ENCODE data around the gene UNKL.
A peak's percentile ranks its signal among the peaks of the same experiment; 100 is the strongest.
"Not testable (repeated sequence)": the region's sequence is repeated elsewhere in the genome, so short reads cannot be mapped to it uniquely, and the experiment has no call there.

UNKL gene

DNA sequence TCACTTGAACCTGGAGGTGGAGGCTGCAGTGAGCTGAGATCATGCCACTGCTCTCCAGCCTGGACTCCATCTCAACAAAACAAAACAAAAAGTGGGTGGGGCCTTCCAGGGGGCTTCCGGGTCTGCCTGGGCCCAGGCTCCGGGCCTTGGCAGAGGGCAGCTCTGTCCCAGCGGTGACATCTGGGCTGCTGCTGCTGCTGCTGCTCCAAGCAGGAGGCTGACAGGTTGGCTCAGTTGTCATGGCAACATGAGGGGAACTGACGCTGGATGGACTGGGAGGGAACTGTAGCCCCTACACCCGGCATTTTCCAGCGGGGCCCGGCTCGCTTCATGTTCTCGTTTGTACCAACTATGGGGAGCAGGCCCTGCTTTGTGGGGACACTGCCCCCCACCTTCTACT, 77.0 kb downstream of the UNKL start:
- DNase-seq (ENCODE audit: low spot score in 2 of 2), result no peak
- H3K27me3 ChIP-seq (ENCODE audit: low read depth), result peaks cover 57% of the 10 kb centered on the region
- H3K9me3 ChIP-seq, result no peaks in the 10 kb centered on the region
- H3K36me3 ChIP-seq (replicated peaks), result no peaks in the 10 kb centered on the region
- in situ Hi-C loops (cut with MboI; ENCODE audit: low sequenced_read_pairs), result no loop called here
- H3K4me3 ChIP-seq, result no peak overlapping the region
- H3K4me1 ChIP-seq, result peaks cover 2% of the 10 kb centered on the region; the same call in 1 of the 2 replicates

DNA sequence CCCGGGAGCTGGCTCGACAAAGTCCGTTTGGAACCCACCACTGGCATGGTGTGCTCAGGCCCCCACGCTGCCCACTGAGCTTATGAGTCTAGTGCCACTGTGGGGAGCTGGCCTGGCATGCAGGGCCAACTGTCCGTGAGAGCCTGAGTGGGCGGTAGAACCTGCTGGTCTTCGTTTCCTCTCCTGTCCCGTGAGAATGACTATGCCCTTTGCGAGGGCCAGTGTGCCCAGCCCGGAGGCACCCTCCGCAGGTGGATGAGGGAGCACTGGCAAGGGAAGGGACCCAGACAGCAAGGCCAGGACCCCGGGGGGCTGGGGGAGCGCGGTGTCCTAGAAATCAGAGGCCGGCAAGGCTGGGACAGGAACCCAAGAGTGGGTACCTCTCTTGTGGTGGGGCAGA, 77.9 kb downstream of the UNKL start:
- Histone ChIP-seq H3K4me1 (no peaks in the 10 kb centered on the region), H3K9me3 (no peaks in the 10 kb centered on the region), H3K27me3 (ENCODE audit: low read depth) (peaks cover 66% of the 10 kb centered on the region), H3K4me3 (no peak overlapping the region), H3K36me3 (replicated peaks) (no peaks in the 10 kb centered on the region)
- in situ Hi-C loops (cut with MboI; ENCODE audit: low sequenced_read_pairs), result no loop called here
- DNase-seq (ENCODE audit: low spot score in 2 of 2), result no peak

DNA sequence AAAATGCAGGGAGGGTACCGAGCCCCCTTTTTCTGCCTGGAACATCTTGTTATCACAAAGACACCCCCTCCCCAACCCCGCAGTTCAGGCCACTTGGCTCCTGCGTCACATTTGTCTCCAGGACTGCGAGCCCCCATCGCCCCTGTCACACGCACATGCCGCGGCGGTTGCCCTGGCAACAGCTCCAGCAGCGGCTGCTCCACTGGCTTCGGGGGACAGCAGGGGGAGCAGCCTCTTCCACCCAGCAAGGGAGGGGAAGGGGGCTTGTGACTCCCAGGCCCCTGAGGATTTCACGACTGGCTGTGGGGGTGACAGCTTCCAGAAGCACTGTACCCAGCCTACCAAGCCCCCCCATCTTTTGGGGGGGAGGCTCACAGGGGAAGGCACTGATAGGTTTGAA, 78.5 kb downstream of the UNKL start:
- in situ Hi-C loops (cut with MboI; ENCODE audit: low sequenced_read_pairs), result no loop called here

DNA sequence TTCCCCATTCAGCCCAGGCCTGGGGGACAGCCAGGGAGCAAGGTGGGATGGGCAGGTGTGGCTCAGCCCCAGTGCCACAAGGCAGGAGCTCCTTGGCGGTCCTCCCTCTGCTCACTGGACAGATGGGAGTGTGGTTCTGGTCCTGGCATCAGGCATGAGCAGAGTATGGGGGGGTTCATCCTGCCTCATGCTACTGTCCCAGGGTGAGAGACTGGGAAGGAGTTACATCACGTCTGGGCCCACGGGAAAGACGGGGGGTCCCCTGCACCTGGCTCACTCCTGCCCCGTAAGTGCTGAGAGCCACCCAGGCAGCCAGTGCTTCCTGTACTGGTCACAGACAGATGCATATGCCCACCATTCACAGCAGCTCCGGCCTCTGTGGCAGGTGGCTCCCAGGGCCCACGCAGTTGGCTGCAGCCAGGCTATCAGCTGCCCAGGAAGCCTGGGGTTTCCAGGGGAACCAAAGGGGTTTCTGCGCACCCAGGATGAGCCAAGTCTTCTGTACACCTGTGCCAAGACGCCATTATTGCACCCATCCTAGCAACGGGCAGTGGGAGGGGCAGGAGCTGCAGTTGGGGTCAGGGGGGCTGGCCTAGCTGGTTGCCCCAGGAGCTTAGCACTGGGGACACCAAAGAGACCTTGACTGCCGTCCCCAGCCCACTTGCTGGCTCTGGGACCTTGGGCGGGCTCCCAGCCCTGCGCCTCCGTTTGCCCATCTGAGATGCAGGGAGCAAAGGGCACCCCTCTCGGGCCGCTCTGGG, 79.1 kb downstream of the UNKL start:
- H3K27me3 ChIP-seq (ENCODE audit: low read depth), result peaks cover 68% of the 10 kb centered on the region
- H3K36me3 ChIP-seq (replicated peaks), result no peaks in the 10 kb centered on the region
- in situ Hi-C loops (cut with MboI; ENCODE audit: low sequenced_read_pairs), result no loop called here
- H3K9me3 ChIP-seq, result peaks cover 2% of the 10 kb centered on the region; the same call in 1 of the 2 replicates
- H3K4me3 ChIP-seq, result no peak overlapping the region
- no peaks in the 10 kb centered on the region for H3K4me1 ChIP-seq
- DNase-seq (ENCODE audit: low spot score in 2 of 2), result no peak

More for the DNA sequence above, 78.5 kb downstream of the UNKL start:
- Histone ChIP-seq H3K4me3 (no peak overlapping the region), H3K4me1 (no peaks in the 10 kb centered on the region), H3K27me3 (ENCODE audit: low read depth) (peaks cover 68% of the 10 kb centered on the region), H3K9me3 (no peaks in the 10 kb centered on the region), H3K36me3 (replicated peaks) (no peaks in the 10 kb centered on the region)
- no peak for DNase-seq (ENCODE audit: low spot score in 2 of 2)

DNA sequence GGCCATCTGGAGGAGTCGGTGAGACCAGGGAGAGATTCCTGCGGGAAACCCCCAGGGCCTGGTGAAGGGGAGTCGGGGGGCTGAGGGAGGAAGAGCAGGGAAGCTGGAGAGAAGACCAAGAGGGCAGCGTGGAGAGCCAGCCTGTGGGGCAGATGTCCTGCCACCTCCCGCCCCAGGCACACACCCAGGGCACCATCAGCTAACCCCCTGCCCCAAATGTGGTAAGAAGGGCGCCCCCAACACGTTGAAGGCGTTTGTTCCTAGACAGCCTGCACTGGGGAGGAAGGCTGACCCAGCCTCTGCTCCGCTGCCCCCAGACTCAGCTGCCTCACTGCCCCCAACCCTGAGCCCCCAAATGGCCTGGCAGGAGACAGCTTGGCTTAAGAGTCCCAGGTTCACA, 79.8 kb downstream of the UNKL start:
- in situ Hi-C loops (cut with MboI; ENCODE audit: low sequenced_read_pairs), result no loop called here
- H3K27me3 ChIP-seq (ENCODE audit: low read depth), result peaks cover 68% of the 10 kb centered on the region
- peaks cover 5% of the 10 kb centered on the region; the same call in 1 of the 2 replicates for H3K9me3 ChIP-seq
- no peaks in the 10 kb centered on the region for H3K36me3 ChIP-seq (replicated peaks)
- DNase-seq (ENCODE audit: low spot score in 2 of 2), result no peak
- H3K4me1 ChIP-seq, result no peaks in the 10 kb centered on the region
- H3K4me3 ChIP-seq, result no peak overlapping the region

DNA sequence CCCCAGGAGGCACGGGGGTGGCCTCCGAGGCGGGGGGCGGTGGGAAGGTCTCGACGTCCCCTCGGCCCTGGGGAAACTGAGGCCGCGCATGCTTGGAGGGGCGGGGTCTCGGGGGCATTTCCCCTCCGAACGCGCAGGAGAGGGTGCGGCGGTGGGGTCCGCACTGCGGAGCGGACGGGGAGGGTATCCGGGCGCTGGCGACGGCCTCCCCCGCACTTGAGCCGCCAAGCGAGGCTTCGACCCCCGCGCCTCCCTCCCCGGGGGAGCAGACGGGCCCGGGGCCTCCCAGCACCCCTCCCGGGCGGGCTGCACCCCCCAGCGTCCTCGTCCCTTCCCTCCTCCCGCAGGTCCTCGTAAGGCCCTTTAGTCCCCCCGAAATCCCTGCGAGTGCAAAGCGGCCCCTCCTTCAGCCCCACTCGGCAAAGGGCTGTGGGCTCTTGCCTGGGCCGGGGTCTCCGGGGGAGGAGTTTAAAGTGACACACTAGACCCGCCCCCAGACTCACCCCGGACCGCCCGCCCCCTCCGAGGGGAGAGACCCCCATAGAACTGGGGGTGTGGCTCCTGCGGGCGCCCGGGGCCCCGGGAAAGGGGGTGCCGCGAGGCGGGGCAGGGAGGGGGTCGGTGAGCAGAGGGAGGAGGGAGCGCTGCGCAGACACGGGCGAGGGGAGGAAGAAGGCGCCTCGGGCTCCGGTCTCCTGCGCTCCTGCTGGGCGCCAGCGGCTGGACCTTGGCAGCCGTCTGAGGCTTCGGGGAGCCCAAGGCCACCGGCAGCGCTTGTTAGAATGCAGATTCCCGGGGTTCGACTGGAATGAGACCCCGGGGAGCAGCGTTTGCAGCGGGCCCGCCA, 80.4 kb downstream of the UNKL start:
- peaks cover 67% of the 10 kb centered on the region for H3K27me3 ChIP-seq (ENCODE audit: low read depth)
- in situ Hi-C loops (cut with MboI; ENCODE audit: low sequenced_read_pairs), result no loop called here
- H3K4me3 ChIP-seq, result peak overlapping the region; percentile 14
- no peaks in the 10 kb centered on the region for H3K4me1 ChIP-seq
- H3K36me3 ChIP-seq (replicated peaks), result no peaks in the 10 kb centered on the region
- no peak for DNase-seq (ENCODE audit: low spot score in 2 of 2)
- peaks cover 5% of the 10 kb centered on the region; the same call in 1 of the 2 replicates for H3K9me3 ChIP-seq

DNA sequence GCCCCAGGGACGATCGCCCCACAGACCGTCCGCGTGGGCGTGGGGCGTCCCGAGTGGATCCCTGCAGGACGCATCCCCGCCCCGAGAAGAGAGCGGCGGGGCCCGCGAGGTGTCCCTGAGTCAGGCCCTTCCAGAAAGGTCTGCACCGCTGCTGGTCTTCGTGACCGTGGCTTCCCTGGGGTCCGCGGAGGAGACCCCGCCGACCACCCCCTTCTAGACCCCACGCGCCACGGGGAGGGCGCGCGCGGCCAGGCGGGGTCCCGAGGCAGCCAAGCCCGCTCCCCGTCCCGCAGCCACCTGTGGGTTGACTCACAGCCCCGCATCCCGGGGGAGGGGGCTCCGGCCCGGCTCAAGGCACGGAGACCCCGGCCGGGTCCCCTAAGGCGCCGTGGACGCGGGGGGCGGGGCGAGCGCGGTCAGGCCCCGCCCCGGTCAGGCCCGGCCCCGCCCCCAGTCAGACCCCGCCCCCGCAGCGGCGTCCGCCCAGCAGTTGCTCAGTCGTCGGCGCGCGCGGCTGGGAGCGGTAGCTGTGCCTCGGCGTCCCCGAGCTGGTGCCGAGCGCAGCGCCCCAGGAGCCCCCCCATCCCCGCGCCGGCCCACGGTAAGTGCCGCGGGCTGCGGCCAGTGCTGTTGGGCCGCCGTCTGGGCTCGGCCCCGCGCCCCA, 81.2 kb downstream of the UNKL start, which contains the start of gene BAIAP3:
TSS of gene BAIAP3 (plus strand) at position 497 of the 664 bp plus-strand sequence. CDS start 4,905 bp downstream, outside the sequence.
- Histone ChIP-seq H3K4me3 (peak within 1 kb of the TSS; percentile 14), H3K4me1 (no peaks in the 10 kb centered on the region), H3K9me3 (peaks cover 5% of the 10 kb centered on the region; the same call in 1 of the 2 replicates), H3K36me3 (replicated peaks) (no peaks in the 10 kb centered on the region), H3K27me3 (ENCODE audit: low read depth) (peaks cover 60% of the 10 kb centered on the region)
- DNase-seq (ENCODE audit: low spot score in 2 of 2), result peak in 1 of 2 experiments; percentile 70
- in situ Hi-C loops (cut with MboI; ENCODE audit: low sequenced_read_pairs), result no loop called here

DNA sequence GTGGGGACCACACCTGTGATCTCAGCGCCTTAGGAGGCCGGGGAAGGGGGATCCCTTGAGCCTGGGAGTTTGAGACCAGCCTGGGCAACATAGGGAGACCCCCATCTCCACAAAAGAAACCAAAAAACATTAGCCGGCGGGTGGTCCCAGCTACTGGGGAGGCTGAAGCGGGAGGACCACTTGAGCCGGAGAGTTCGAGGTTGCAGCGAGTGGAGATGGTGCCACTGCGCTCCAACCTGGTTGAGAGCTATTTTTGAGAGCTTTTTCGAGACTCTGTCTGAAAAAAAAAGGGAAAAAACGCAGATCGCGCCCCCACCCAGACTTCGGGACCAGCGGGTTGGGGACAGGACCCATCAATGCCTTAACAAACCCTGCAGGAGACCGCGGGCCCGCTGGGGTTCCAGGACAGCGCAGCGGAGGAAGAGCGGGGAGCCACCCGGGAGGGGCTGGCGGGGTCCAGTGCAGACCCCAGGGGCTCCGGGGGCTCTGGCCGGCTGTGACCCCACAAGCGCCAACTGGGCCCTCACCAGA, 81.8 kb downstream of the UNKL start:
- no peak overlapping the region for H3K4me3 ChIP-seq
- DNase-seq (ENCODE audit: low spot score in 2 of 2), result no peak
- no peaks in the 10 kb centered on the region for H3K4me1 ChIP-seq
- in situ Hi-C loops (cut with MboI; ENCODE audit: low sequenced_read_pairs), result no loop called here
- H3K36me3 ChIP-seq (replicated peaks), result no peaks in the 10 kb centered on the region
- H3K9me3 ChIP-seq, result peaks cover 5% of the 10 kb centered on the region; the same call in 1 of the 2 replicates
- H3K27me3 ChIP-seq (ENCODE audit: low read depth), result peaks cover 58% of the 10 kb centered on the region

DNA sequence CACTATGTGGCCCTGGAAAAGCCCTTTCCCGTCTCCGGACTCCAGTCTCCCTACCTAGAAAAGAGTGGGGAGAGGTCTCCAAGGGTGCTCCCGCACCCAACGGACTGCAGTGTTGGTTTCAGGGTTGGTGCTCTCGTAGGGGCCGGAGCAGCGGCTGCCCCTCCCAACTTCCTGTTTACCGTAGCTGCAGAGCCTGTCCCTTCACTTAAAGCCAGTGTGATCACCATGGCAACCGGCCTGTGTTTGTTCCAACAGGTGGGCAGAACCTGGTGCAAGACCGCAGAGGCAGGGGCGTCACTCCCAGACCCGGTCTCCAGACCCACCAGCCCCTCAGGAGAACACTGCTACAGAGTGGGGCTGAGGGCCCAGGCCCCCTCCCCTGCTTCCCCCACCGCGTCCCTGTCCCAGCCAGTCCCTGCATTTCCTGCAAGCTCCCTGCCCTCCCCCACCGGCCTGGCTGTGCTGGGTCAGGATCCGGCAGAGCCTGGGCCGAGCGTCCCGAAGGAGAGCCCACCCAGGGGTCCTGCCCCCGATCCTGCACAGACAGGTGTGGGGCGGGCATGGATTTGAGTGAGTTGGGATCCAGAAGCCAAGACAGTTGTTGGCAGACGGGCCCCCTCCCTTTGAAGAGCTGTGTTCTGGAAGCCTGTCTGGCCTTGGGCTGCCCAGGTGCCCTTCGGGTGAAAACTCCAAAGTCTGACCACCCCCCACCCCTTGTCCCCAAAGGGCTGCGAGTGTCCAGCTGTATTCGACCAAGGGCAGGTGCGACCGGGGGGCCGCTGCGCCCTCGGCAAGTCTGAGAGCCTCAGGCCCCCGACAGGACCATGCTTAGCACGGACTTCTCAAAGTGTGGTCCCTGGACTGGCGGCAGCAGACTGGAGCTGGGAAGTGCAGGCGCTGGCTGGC, 82.5 kb downstream of the UNKL start:
- DNase-seq (ENCODE audit: low spot score in 2 of 2), result peak in 1 of 2 experiments; percentile 74
- Histone ChIP-seq H3K36me3 (replicated peaks) (no peaks in the 10 kb centered on the region), H3K27me3 (ENCODE audit: low read depth) (peaks cover 54% of the 10 kb centered on the region), H3K9me3 (peaks cover 5% of the 10 kb centered on the region; the same call in 1 of the 2 replicates), H3K4me3 (no peak overlapping the region), H3K4me1 (no peaks in the 10 kb centered on the region)
- in situ Hi-C loops (cut with MboI; ENCODE audit: low sequenced_read_pairs), result no loop called here

DNA sequence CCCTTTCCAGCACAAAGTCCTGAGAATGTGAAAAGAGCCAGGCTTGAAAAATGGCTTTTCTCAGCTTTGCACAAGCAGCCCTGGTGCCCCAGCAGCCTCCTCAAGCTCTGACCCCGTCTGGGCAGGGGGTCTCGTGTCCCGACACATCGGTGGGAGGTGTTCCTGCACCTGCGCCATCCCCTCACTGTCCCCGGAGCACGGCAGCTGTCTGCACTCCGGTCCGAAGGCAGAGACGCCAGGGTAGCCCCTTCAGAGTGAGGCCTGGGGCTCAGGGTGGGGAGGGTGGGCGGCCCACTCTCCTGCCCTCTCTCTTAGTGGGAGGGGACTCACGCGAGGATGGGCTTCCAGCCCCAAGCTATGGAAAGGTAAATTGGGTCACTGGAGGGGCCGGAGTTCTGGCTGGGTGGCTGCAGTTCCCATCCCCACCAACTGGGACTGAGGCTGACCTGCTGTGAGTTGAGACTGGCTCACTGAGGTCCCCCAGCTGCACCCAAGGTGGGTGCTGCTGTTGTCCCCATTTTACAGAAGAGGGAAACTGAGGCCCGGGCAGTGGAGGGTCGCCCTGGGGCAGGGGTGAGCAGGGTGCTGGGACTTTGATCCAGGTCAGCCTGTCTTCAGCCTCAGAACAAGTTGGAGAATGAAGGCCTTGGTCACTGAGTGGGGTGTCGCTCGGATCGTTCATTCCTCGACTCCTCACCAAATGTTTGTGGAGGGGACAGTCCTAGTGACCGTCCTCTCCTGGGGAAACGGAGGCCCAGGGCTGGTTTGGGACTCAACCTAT, 83.4 kb downstream of the UNKL start:
- Histone ChIP-seq H3K36me3 (replicated peaks) (no peaks in the 10 kb centered on the region), H3K27me3 (ENCODE audit: low read depth) (peaks cover 45% of the 10 kb centered on the region), H3K4me1 (no peaks in the 10 kb centered on the region), H3K4me3 (no peak overlapping the region), H3K9me3 (peaks cover 5% of the 10 kb centered on the region; the same call in 1 of the 2 replicates)
- no peak for DNase-seq (ENCODE audit: low spot score in 2 of 2)
- in situ Hi-C loops (cut with MboI; ENCODE audit: low sequenced_read_pairs), result no loop called here

DNA sequence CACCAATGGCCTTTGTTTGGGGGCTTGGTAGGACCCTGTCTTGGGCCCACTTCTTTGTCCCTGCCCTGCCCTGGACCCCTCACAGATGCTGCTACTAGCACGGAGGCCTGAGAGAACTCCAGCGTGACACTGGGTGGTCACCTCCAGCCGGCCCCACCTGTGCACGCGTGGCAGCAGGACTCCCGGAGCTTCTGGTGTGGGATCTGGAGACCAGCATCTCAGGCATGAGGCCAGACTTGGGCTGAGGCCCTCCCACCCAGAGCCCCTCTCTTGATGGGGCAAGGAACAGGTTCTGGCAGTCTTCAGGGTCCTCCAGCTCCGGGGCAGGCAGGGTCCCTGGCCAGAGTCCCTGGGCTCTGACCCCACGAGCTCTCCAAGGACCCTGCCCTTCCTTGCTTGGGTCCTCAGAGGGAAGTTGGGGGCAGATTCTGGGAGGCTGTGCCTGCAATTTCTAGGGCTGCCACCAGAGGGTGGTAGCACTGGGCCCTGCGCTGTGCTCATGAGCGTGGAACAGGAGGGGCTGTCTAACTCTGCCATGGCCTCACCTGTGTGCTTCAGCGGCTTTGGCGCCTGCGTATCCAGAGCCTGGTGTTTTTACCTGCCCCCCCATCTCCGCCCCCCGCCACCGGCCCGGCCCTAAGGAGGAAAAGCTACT, 84.1 kb downstream of the UNKL start:
- Histone ChIP-seq H3K9me3 (peaks cover 5% of the 10 kb centered on the region; the same call in 1 of the 2 replicates), H3K27me3 (ENCODE audit: low read depth) (peaks cover 38% of the 10 kb centered on the region), H3K4me1 (no peaks in the 10 kb centered on the region), H3K4me3 (no peak overlapping the region), H3K36me3 (replicated peaks) (no peaks in the 10 kb centered on the region; the same call in 1 of the 2 replicates)
- no peak for DNase-seq (ENCODE audit: low spot score in 2 of 2)
- in situ Hi-C loops (cut with MboI; ENCODE audit: low sequenced_read_pairs), result no loop called here

DNA sequence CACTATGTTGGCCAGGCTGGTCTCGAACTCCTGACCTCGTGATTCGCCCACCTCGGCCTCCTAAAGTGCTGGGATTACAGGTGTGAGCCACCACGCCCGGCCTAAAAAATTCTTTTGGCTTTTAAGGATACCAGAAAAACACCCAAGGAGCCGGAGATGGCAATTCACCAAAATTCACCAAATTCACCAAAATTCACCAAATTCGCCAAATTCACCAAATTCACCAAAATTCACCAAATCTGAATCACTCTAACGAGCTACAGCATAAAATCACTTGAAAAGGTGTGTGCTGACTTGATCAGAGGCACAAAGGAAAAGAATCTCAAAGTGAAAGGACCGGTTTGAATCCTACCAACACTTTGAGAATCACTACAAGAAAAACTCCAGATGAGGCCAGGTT, 85.5 kb downstream of the UNKL start:
- H3K36me3 ChIP-seq (replicated peaks); H3K4me1 ChIP-seq; H3K4me3 ChIP-seq; DNase-seq (ENCODE audit: low spot score in 2 of 2); H3K9me3 ChIP-seq; in situ Hi-C loops (cut with MboI; ENCODE audit: low sequenced_read_pairs): not testable (repeated sequence)
- H3K27me3 ChIP-seq (ENCODE audit: low read depth), result peaks cover 24% of the 10 kb centered on the region

All from HAP-1 (cell line).